ENCODE data around the gene PPIL1. TPM values are rescaled to one million over a fixed set of nuclear protein-coding genes. Genes with fewer than 3 reads are reported as not detected.

PPIL1 gene
- polyA plus RNA-seq, 1 donor = 51.2 TPM

GRCh38 chr6:36857325-36857724, 17.3 kb downstream of the PPIL1 start:
- no peak for DNase-seq

- no peak for DNase-seq
These were observed 18.3 kb downstream of the PPIL1 start for GRCh38 chr6:36856277-36856676.

GRCh38 chr6:36855750-36856149, 18.9 kb downstream of the PPIL1 start:
- no peak for DNase-seq

- DNase-seq = no peak
These were observed 21.3 kb downstream of the PPIL1 start for GRCh38 chr6:36853325-36853724.

- no peak for DNase-seq
These were observed 22.0 kb downstream of the PPIL1 start for GRCh38 chr6:36852481-36853147.

GRCh38 chr6:36851626-36852025, 23.0 kb downstream of the PPIL1 start:
- DNase-seq = no peak

GRCh38 chr6:36851149-36851614, 23.4 kb downstream of the PPIL1 start:
- DNase-seq = peak; percentile 83

- no peak for DNase-seq
These were observed 24.6 kb downstream of the PPIL1 start for GRCh38 chr6:36850021-36850420.

GRCh38 chr6:36848658-36849441, 25.8 kb downstream of the PPIL1 start:
- DNase-seq = peak; percentile 76

- no peak for DNase-seq
These were observed 26.6 kb downstream of the PPIL1 start for GRCh38 chr6:36847991-36848390.

GRCh38 chr6:36847152-36847551, 27.5 kb downstream of the PPIL1 start:
- DNase-seq = no peak

- DNase-seq = no peak
These were observed 29.4 kb downstream of the PPIL1 start for GRCh38 chr6:36845233-36845632.

- DNase-seq = no peak
These were observed 30.1 kb downstream of the PPIL1 start for GRCh38 chr6:36844232-36845170.

GRCh38 chr6:36843170-36843569, 31.4 kb downstream of the PPIL1 start:
- no peak for DNase-seq

GRCh38 chr6:36841756-36842155, 32.8 kb downstream of the PPIL1 start:
- DNase-seq = no peak

- no peak for DNase-seq
These were observed 33.9 kb downstream of the PPIL1 start for GRCh38 chr6:36840432-36841403.

- DNase-seq = no peak
These were observed 34.7 kb downstream of the PPIL1 start for GRCh38 chr6:36839749-36840431.

GRCh38 chr6:36838896-36839748, 35.5 kb downstream of the PPIL1 start, which contains the start of gene CPNE5:
Gene CPNE5, minus strand, starts transcription at chr6:36839444. Its CDS starts 67 bp downstream, at chr6:36839377.
- DNase-seq = no peak

- no peak for DNase-seq
These were observed 36.9 kb downstream of the PPIL1 start for GRCh38 chr6:36837686-36838085.

GRCh38 chr6:36837022-36837339, 37.6 kb downstream of the PPIL1 start:
- no peak for DNase-seq
